HUDEP-2 (cell line): ENCODE results near the gene EEF1AKMT4.

ENCODE experiments used
- DNase-seq, 76 experiments: peaks; one replicate each; lab custom pipeline; 2025; ENCODE audit not compliant: unreplicated experiment in 76 of 76; lab: John Stamatoyannopoulos, UW

EEF1AKMT4 gene

DNA sequence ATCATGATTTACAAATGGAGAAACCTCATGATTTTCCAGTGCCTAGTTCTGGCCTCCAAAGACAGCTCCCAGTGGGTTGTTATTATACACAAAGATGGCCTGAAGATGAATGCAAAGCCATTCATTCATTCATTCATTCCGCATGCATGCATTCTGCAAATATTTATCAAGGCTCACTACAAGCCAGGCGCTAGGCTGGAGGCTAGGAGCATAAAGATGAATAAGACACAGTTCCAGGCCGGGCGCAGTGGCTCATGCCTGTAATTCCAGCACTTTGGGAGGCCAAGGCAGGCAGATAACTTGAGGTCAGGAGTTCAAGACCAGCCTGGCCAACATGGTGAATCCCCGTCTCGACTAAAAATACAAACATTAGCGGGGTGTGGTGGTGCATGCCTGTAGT is 47.1 kb downstream of the EEF1AKMT4 start:
- DNase-seq: no peak

DNA sequence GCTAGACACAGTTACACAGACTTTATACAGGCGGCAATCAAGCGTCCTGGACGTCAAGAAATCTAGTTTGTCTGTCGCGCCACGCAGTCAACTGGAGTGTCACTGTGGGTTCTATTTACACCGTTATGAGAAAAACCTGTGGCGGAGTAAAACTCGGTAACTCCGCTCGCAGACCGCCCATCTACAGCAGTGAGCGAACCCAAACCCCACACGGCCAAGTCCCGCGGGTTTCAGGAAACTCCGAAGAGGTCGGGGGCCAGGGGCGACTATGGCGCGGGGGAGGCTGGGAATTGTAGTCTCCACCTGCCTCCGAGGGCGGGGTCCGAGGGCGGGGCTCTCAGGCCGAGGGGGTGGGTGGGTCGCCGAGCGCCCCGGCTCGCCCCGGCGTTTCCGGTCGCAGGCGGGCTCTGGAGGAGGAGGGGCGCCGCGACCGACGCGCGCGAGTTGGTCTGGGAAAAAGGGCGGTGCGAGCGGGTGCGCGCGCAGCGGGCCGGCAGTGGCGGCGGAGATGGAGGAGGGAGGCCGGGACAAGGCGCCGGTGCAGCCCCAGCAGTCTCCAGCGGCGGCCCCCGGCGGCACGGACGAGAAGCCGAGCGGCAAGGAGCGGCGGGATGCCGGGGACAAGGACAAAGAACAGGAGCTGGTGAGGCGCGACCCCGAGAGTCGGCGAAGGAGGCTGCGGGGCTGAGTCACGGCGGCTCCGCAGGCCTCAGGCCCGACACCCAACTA is 49.5 kb downstream of the EEF1AKMT4 start, which contains the start of gene PSMD2:
TSS of gene PSMD2 (plus strand) at position 483 of the 729 bp plus-strand sequence. CDS start at position 509, 26 bp downstream.
- DNase-seq: peak in 75 of 76 experiments; percentile 32 to 98 (median 94)

DNA sequence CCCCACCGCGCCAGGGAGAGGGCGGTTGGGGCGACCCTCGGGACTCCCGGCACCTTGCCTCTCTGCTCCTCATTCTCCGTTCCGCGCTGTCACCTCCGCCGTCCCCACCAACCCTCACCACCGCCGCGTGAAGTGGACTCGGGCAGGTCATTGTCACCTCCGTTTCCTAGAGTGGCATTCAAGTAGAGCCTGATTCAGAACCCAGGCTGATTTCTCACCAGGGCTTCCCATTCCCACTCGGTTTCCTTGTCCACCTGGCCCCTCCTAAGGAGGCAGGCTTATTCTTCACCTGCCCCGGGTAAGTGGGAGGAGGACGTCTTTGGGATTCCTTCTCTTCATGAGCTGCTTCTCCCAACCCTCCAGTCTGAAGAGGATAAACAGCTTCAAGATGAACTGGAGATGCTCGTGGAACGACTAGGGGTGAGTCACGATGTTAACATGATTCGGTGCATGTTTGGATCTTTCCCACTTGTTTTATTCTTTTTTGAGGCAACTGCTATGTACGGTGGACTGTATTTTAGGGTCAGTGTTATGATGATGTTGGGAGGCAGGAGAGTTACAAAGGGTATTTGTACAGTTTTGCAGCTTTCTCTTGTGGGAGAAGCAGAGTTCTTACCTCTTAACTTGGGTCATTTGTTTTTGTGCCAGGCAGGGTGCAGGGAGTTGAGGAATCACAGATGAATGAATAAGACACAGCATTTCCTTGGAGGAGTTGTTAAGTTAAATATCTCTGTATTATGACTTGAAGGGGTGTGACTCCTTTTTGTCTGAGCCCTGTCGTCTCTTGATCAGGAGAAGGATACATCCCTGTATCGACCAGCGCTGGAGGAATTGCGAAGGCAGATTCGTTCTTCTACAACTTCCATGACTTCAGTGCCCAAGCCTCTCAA is 50.3 kb downstream of the EEF1AKMT4 start:
- DNase-seq: peak in 4 of 76 experiments; percentile 1 to 35 (median 24)

DNA sequence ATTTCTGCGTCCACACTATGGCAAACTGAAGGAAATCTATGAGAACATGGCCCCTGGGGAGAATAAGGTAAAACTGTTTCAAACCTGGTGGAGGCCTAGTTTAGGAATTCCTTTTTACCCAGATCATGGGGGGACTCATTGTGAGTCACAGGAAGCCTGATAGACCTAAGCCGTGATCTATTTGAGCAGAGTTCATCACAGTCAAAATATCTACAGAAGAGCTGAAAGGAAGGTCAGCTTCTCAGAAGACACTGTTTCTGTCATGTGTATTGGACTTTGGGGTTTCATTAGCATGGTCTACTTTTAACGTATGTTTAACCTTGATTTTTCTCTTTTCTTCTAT is 50.9 kb downstream of the EEF1AKMT4 start:
- DNase-seq: no peak

DNA sequence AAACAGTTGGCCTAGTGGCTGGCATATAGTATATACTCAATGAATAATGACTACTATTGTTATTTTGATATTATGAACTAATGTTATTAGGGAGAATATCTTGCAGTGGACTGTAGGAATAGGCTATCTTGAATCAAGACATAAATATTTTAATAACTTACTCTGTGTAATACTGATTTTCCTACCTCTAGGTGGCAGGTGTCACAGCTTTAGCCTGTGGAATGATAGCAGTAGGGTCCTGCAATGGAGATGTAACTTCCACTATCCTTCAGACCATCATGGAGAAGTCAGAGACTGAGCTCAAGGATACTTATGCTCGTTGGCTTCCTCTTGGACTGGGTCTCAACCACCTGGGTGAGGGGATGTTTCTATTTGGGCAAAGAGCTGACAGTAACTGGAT is 56.1 kb downstream of the EEF1AKMT4 start:
- peak in 10 of 76 experiments; percentile 1 to 30 (median 13) for DNase-seq

DNA sequence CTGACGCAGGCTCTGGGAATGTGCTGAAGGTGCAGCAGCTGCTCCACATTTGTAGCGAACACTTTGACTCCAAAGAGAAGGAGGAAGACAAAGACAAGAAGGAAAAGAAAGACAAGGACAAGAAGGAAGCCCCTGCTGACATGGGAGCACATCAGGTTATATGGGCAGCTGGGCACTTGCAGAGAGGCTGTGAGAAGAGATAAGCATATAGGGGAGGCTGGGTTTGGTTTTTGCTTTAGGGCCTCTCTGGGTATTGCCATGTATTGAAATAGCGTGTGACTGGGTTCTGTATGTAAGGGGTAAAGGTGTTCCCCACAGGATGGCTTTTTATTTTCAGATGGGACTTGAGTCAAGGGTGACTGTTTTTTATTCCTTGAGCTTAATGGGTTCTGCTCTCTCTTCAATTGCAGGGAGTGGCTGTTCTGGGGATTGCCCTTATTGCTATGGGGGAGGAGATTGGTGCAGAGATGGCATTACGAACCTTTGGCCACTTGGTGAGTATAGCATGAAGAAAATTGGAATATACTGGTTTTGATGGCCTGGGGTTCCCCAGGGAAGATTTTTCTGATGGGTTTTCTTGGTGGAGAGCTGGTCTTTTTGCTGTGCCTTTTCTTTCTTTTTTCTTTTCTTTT is 57.0 kb downstream of the EEF1AKMT4 start:
- peak in 51 of 76 experiments; percentile 4 to 63 (median 32) for DNase-seq

DNA sequence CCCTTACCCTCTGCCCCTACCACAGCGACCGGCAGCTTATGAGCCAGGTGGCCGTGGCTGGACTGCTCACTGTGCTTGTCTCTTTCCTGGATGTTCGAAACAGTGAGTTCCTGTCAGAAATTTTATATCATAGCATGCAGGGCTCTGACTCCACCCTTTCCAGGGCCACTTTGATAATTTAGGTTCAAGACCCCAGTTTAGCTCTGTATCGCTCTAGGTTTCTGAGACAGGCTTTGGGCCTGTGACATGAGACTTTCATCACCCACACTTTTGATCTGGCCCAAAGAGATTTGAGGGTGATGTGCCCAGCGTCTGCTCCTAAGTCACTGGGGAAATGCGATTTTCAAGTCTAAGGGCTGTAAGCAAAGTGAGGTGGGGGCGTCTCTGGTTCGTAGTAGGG is 58.4 kb downstream of the EEF1AKMT4 start:
- peak in 1 of 76 experiments; percentile 32 for DNase-seq
